IMR-90 (cell line): ENCODE data around the gene TIGD2. TPM values are rescaled to one million over a fixed set of nuclear protein-coding genes. Genes with fewer than 3 reads are reported as not detected.

Experiments
- ATAC-seq: fragments of 200-7000 bp; cut with Tn5 transposase; 2 replicates; pipeline ENCODE4 v1.9.1; 2020; ENCODE audit warnings: low read depth, mild to moderate bottlenecking, moderate library complexity
- BruUV-seq: library from RNA; stranded (reverse); fragments of 400-500 nt; replicated peaks from 2 replicates; lab custom pipeline; 2021; lab: Mats Ljungman, UMichigan
- CTCF ChIA-PET: fragments of 300-600 bp; formaldehyde crosslinking; extraction: SDS; loops from one replicate; lab custom pipeline; 2021; ENCODE audit warnings: antibody characterized with exemption; lab: Yijun Ruan, JAX
- POLR2A ChIA-PET: fragments of 300-600 bp; sonication (Branson Sonifier 250); formaldehyde crosslinking; loops from one replicate; lab custom pipeline; 2022; ENCODE audit warnings: antibody characterized with exemption; ENCODE audit not compliant: unreplicated experiment; lab: Charles Lee
- DNase-seq: peaks from one replicate; pipeline ENCODE4 v3.0.0; 2013
- H2AFZ ChIP-seq: replicated peaks from 2 replicates; pipeline ENCODE3; 2013; ENCODE audit warnings: low read length, mild to moderate bottlenecking; ENCODE audit not compliant: poor library complexity
- H2AK5ac ChIP-seq: 2 replicates; pipeline ENCODE4 v1.6.1; 2013; ENCODE audit warnings: low read depth, low read length, inconsistent platforms
- H2AK9ac ChIP-seq: replicated peaks from 2 replicates; pipeline ENCODE3; 2013; ENCODE audit warnings: mild to moderate bottlenecking, low read depth, low read length, moderate library complexity; ENCODE audit not compliant: poor library complexity
- H2BK120ac ChIP-seq: 2 replicates; pipeline ENCODE4 v1.6.1; 2013; ENCODE audit warnings: low read depth, low read length, inconsistent platforms
- H2BK15ac ChIP-seq: 3 replicates; pipeline ENCODE4 v1.6.1; 2013; ENCODE audit warnings: low read depth, low read length, inconsistent platforms
- H2BK20ac ChIP-seq: 2 replicates; pipeline ENCODE4 v1.6.1; 2013; ENCODE audit warnings: low read depth, mild to moderate bottlenecking, inconsistent platforms, low read length, moderate library complexity
- H2BK5ac ChIP-seq: 2 replicates; pipeline ENCODE4 v1.6.1; 2013; ENCODE audit warnings: mild to moderate bottlenecking, low read depth, low read length, inconsistent platforms; ENCODE audit not compliant: poor library complexity, severe bottlenecking
- H3K14ac ChIP-seq: replicated peaks from 2 replicates; pipeline ENCODE4 v1.6.1; 2013; ENCODE audit warnings: low read depth, low read length, inconsistent platforms
- H3K18ac ChIP-seq: 2 replicates; pipeline ENCODE4 v1.6.1; 2013; ENCODE audit warnings: low read depth, low read length, control low read depth
- H3K23ac ChIP-seq: 2 replicates; pipeline ENCODE4 v1.6.1; 2013; ENCODE audit warnings: low read depth, low read length, inconsistent platforms
- H3K27ac ChIP-seq: 2 replicates; pipeline ENCODE4 v1.5.1; 2013; ENCODE audit warnings: mild to moderate bottlenecking, control low read depth, low read length; ENCODE audit not compliant: insufficient read depth
- H3K27me3 ChIP-seq: 2 replicates; pipeline ENCODE4 v1.6.1; 2013; ENCODE audit warnings: low read length; ENCODE audit not compliant: control insufficient read depth, insufficient read depth
- H3K36me3 ChIP-seq: 2 replicates; pipeline ENCODE4 v1.6.1; 2013; ENCODE audit warnings: low read length, mixed read lengths; ENCODE audit not compliant: control insufficient read depth, insufficient read depth
- H3K4ac ChIP-seq: 2 replicates; pipeline ENCODE4 v1.6.1; 2013; ENCODE audit warnings: low read depth, low read length, inconsistent platforms
- H3K4me1 ChIP-seq: 2 replicates; pipeline ENCODE4 v1.6.1; 2013; ENCODE audit warnings: low read length, mixed read lengths; ENCODE audit not compliant: control insufficient read depth, insufficient read depth
- H3K4me2 ChIP-seq: 2 replicates; pipeline ENCODE4 v1.6.1; 2013; ENCODE audit warnings: low read depth, mild to moderate bottlenecking, control low read depth, low read length, moderate library complexity
- H3K4me3 ChIP-seq: 2 replicates; pipeline ENCODE4 v1.5.1; 2013; ENCODE audit warnings: low read depth, mild to moderate bottlenecking, control low read depth, low read length, moderate library complexity; ENCODE audit not compliant: insufficient read depth
- H3K56ac ChIP-seq: 2 replicates; pipeline ENCODE4 v1.6.1; 2013; ENCODE audit warnings: low read length, inconsistent platforms; ENCODE audit not compliant: insufficient read depth; ENCODE audit errors: extremely low read depth
- H3K79me1 ChIP-seq, 2 experiments: 2 replicates each; pipeline ENCODE4 v1.6.1; 2013; ENCODE audit warnings: low read length in 2 of 2, inconsistent platforms in 1 of 2, low read depth in 1 of 2
- H3K9ac ChIP-seq: 2 replicates; pipeline ENCODE4 v1.6.1; 2013; ENCODE audit warnings: low read depth, low read length, control low read depth
- H3K9me1 ChIP-seq: 2 replicates; pipeline ENCODE4 v1.6.1; 2013; ENCODE audit warnings: low read length, inconsistent platforms; ENCODE audit not compliant: insufficient read depth
- H3K9me3 ChIP-seq: 2 replicates; pipeline ENCODE4 v1.6.1; 2013; ENCODE audit warnings: low read length; ENCODE audit not compliant: control insufficient read depth, insufficient read depth
- H4K20me1 ChIP-seq: 2 replicates; pipeline ENCODE4 v1.6.1; 2013; ENCODE audit warnings: low read length, inconsistent platforms; ENCODE audit not compliant: insufficient read depth
- H4K5ac ChIP-seq: 2 replicates; pipeline ENCODE4 v1.6.1; 2013; ENCODE audit warnings: mild to moderate bottlenecking, low read depth, low read length, control low read depth
- H4K8ac ChIP-seq, 2 experiments: 2 replicates each; pipeline ENCODE4 v1.6.1; 2013; ENCODE audit warnings: low read depth in 2 of 2, low read length in 2 of 2, control low read depth in 1 of 2, inconsistent platforms in 1 of 2
- H4K91ac ChIP-seq: 2 replicates; pipeline ENCODE4 v1.6.1; 2013; ENCODE audit warnings: low read depth, low read length, inconsistent platforms; ENCODE audit not compliant: insufficient read depth
- BHLHE40 ChIP-seq: fragments of 150-350 bp; IDR thresholded peaks from 2 replicates; pipeline ENCODE4 v1.6.1; 2016; ENCODE audit warnings: mild to moderate bottlenecking, low read depth, low read length
- ELK1 ChIP-seq: fragments of 150-350 bp; IDR thresholded peaks from 2 replicates; pipeline ENCODE4 v1.6.1; 2016; ENCODE audit warnings: low read depth, mild to moderate bottlenecking, low read length, moderate library complexity, borderline replicate concordance
- FOS ChIP-seq: fragments of 150-350 bp; IDR thresholded peaks from 2 replicates; pipeline ENCODE4 v1.6.1; 2016; ENCODE audit warnings: low read depth, low read length
- MAFK ChIP-seq: IDR thresholded peaks from 2 replicates; pipeline ENCODE4 v1.6.1; 2012; ENCODE audit warnings: low read depth, low read length, improper control_type of control experiment
- NFE2L2 ChIP-seq: fragments of 150-350 bp; IDR thresholded peaks from 2 replicates; pipeline ENCODE4 v1.6.1; 2016; ENCODE audit warnings: low read depth, mild to moderate bottlenecking, low read length
- RAD21 ChIP-seq: IDR thresholded peaks from 2 replicates; pipeline ENCODE4 v1.6.1; 2012; ENCODE audit warnings: low read length, improper control_type of control experiment
- RFX5 ChIP-seq: IDR thresholded peaks from 2 replicates; pipeline ENCODE4 v1.8.0; 2012; ENCODE audit warnings: low read depth, mild to moderate bottlenecking, low read length, moderate library complexity
- SMC3 ChIP-seq: fragments of 150-350 bp; IDR thresholded peaks from 2 replicates; pipeline ENCODE4 v1.6.1; 2016; ENCODE audit warnings: low read depth, mild to moderate bottlenecking, antibody characterized with exemption, low read length, moderate library complexity
- WGBS, 2 experiments: methylation state at CpG; one replicate each; pipeline versions ENCODE4 v1.1.5 to v1.1.7; 2013; ENCODE audit warnings: missing lambda C conversion rate in 2 of 2; ENCODE audit not compliant: insufficient read length in 1 of 2; ENCODE audit errors: extremely low coverage in 2 of 2; 5-methylcytosine and 5-hydroxymethylcytosine counted together
- dilution Hi-C: fragments of 300-500 bp; cut with HindIII; formaldehyde crosslinking; loops from one replicate; pipeline ENCODE4 v1.14.3; 2018; ENCODE audit warnings: low sequenced_read_pairs; ENCODE audit not compliant: unreplicated experiment
- in situ Hi-C: fragments of 300-500 bp; cut with MboI; formaldehyde crosslinking; loops from 3 replicates; pipeline ENCODE4 v1.14.3; 2019; ENCODE audit warnings: low sequenced_read_pairs, inconsistent platforms, mixed read lengths
- intact Hi-C: fragments of 100-400 bp; cut with micrococcal nuclease; formaldehyde crosslinking; loops from 2 replicates; pipeline ENCODE4 v1.10.0; 2022
- polyA plus RNA-seq, 3 experiments: library from polyadenylated mRNA; depleted of rRNA; stranded (reverse); fragments of >200 nt; gene quantifications; 2 replicates each; pipeline ENCODE4 v1.2.3, GENCODE V29; 2012; ENCODE audit warnings: low replicate concordance in 1 of 3
- total RNA-seq: library from RNA; depleted of rRNA; stranded (reverse); fragments of >200 nt; gene quantifications from 2 replicates; pipeline ENCODE4 v1.2.3, GENCODE V29; 2012

TIGD2 gene
- total and polyA plus RNA-seq, 2 of the 4 experiments (the other 2 are of a cell fraction): 5.6 to 12.4 TPM

GRCh38 chr4:89117115-89117514 is 5.8 kb downstream of the TIGD2 start:
- no peak for ATAC-seq
- H3K14ac ChIP-seq: no peak overlapping the region
- no peak overlapping the region for H3K18ac ChIP-seq
- H2AK9ac ChIP-seq: no peak overlapping the region
- no peaks in the 10 kb centered on the region for H3K27me3 ChIP-seq
- H4K5ac ChIP-seq: no peak overlapping the region
- no peak for DNase-seq
- no peak overlapping the region for H2BK5ac ChIP-seq
- H2BK120ac ChIP-seq: no peak overlapping the region
- dilution Hi-C loops (no loop called here), intact Hi-C loops (no loop called here), in situ Hi-C loops (loop anchor here (10.0 kb wide), 1 partner anchor 592 kb away; the partner anchor contains the start of gene PYURF)
- H3K4me2 ChIP-seq: no peak overlapping the region
- H2AFZ ChIP-seq: no peak overlapping the region
- no peak overlapping the region for H3K27ac ChIP-seq
- no peak overlapping the region for H3K4me3 ChIP-seq
- H3K4me1 ChIP-seq: peaks cover 8% of the 10 kb centered on the region
- H4K8ac ChIP-seq: no peak overlapping the region
- ChIA-PET CTCF (no interaction called here), POLR2A (no interaction called here)
- WGBS, 2 experiments: no CpG with 5 or more reads among the region's 3 CpGs
- H2AK5ac ChIP-seq: no peak overlapping the region
- no peak overlapping the region for H2BK15ac ChIP-seq
- H4K20me1 ChIP-seq: no peaks in the 10 kb centered on the region; the same call in 1 of the 2 replicates
- H4K91ac ChIP-seq: no peak overlapping the region
- no peak overlapping the region for H3K56ac ChIP-seq
- H3K9me1 ChIP-seq: peaks cover 10% of the 10 kb centered on the region; the same call in 1 of the 2 replicates
- H3K9ac ChIP-seq: no peak overlapping the region
- peaks cover 6% of the 10 kb centered on the region for H3K36me3 ChIP-seq
- H3K79me1 ChIP-seq: peaks cover 17 to 22% of the 10 kb centered on the region in 2 experiments
- no TSS peak for BruUV-seq
- no peak overlapping the region for H2BK20ac ChIP-seq
- no peak overlapping the region for H3K4ac ChIP-seq
- peaks cover 2% of the 10 kb centered on the region; the same call in 1 of the 2 replicates for H3K9me3 ChIP-seq
- no peak overlapping the region for H3K23ac ChIP-seq
- no peak for TF ChIP-seq RFX5
- TF ChIP-seq MAFK: no peak
- no peak for TF ChIP-seq ELK1
- TF ChIP-seq BHLHE40: no peak
- no peak for TF ChIP-seq SMC3
- no peak for TF ChIP-seq RAD21
- no peak for TF ChIP-seq NFE2L2
- TF ChIP-seq FOS: no peak
